ENCODE results near the gene RHOH. TPM values are rescaled to one million over a fixed set of nuclear protein-coding genes. Genes with fewer than 3 reads are reported as not detected.

The RHOH gene
- total RNA-seq, 2 donors from 2014 or later: 1.3 to 1.9 TPM

GRCh38 chr4:40185830-40186664 is 10.8 kb upstream of the RHOH start:
- Histone ChIP-seq H3K36me3 (no peaks in the 10 kb centered on the region), H3K27ac (no peak overlapping the region), H3K4me1 (replicated peaks) (no peaks in the 10 kb centered on the region), H3K27me3 (replicated peaks; ENCODE audit: insufficient read depth) (no peaks in the 10 kb centered on the region), H3K9me3 (no peaks in the 10 kb centered on the region), H3K4me3 (no peak overlapping the region)
- WGBS: 68% methylated on average over 5 of the region's 5 CpGs
- DNase-seq (ENCODE audit: low spot score): no peak
- TF ChIP-seq CTCF (IDR thresholded peaks at IDR 0.05): no peak
- no peak for TF ChIP-seq POLR2A (IDR thresholded peaks at IDR 0.05)
- TF ChIP-seq POLR2AphosphoS5 (IDR thresholded peaks at IDR 0.05): no peak
- intact Hi-C loops (cut with DNase I): no loop called here

GRCh38 chr4:40186665-40187014 is 10.2 kb upstream of the RHOH start:
- Histone ChIP-seq H3K36me3 (no peaks in the 10 kb centered on the region), H3K9me3 (no peaks in the 10 kb centered on the region), H3K27me3 (replicated peaks; ENCODE audit: insufficient read depth) (no peaks in the 10 kb centered on the region), H3K4me1 (replicated peaks) (no peaks in the 10 kb centered on the region), H3K4me3 (no peak overlapping the region), H3K27ac (no peak overlapping the region)
- intact Hi-C loops (cut with DNase I): no loop called here
- 63% methylated on average over 1 of the region's 1 CpG for WGBS
- DNase-seq (ENCODE audit: low spot score): no peak
- TF ChIP-seq POLR2AphosphoS5 (IDR thresholded peaks at IDR 0.05) (no peak), POLR2A (IDR thresholded peaks at IDR 0.05) (no peak), CTCF (IDR thresholded peaks at IDR 0.05) (no peak)

GRCh38 chr4:40187386-40187906 is 9.4 kb upstream of the RHOH start:
- intact Hi-C loops (cut with DNase I): no loop called here
- TF ChIP-seq POLR2AphosphoS5 (IDR thresholded peaks at IDR 0.05): no peak
- no peak for TF ChIP-seq POLR2A (IDR thresholded peaks at IDR 0.05)
- TF ChIP-seq CTCF (IDR thresholded peaks at IDR 0.05): no peak
- H3K4me1 ChIP-seq (replicated peaks): peaks cover 3% of the 10 kb centered on the region
- DNase-seq (ENCODE audit: low spot score): no peak
- H3K36me3 ChIP-seq: no peaks in the 10 kb centered on the region
- H3K4me3 ChIP-seq: no peak overlapping the region
- WGBS: 89% methylated on average over 4 of the region's 4 CpGs
- no peaks in the 10 kb centered on the region for H3K27me3 ChIP-seq (replicated peaks; ENCODE audit: insufficient read depth)
- H3K9me3 ChIP-seq: no peaks in the 10 kb centered on the region
- H3K27ac ChIP-seq: peak overlapping the region in 1 of 2 donors; percentile 85

- Histone ChIP-seq H3K27ac (peak overlapping the region; percentile 81 to 85), H3K9me3 (no peaks in the 10 kb centered on the region), H3K4me3 (no peak overlapping the region), H3K36me3 (no peaks in the 10 kb centered on the region), H3K4me1 (replicated peaks) (peaks cover 10% of the 10 kb centered on the region), H3K27me3 (replicated peaks; ENCODE audit: insufficient read depth) (no peaks in the 10 kb centered on the region)
- peak; percentile 92 for DNase-seq (ENCODE audit: low spot score)
- 17% methylated on average over 5 of the region's 5 CpGs for WGBS
- intact Hi-C loops (cut with DNase I): no loop called here
- TF ChIP-seq POLR2AphosphoS5 (IDR thresholded peaks at IDR 0.05): peak; percentile 83
- TF ChIP-seq CTCF (IDR thresholded peaks at IDR 0.05): no peak
Measured at GRCh38 chr4:40190019-40190418, 6.8 kb upstream of the RHOH start.

- TF ChIP-seq POLR2AphosphoS5 (IDR thresholded peaks at IDR 0.05) (no peak), CTCF (IDR thresholded peaks at IDR 0.05) (no peak)
- peak overlapping the region; percentile 81 to 85 for H3K27ac ChIP-seq
- WGBS: 63% methylated on average over 5 of the region's 5 CpGs
- intact Hi-C loops (cut with DNase I): no loop called here
- H3K27me3 ChIP-seq (replicated peaks; ENCODE audit: insufficient read depth): no peaks in the 10 kb centered on the region
- peaks cover 10% of the 10 kb centered on the region for H3K4me1 ChIP-seq (replicated peaks)
- no peaks in the 10 kb centered on the region for H3K36me3 ChIP-seq
- no peaks in the 10 kb centered on the region for H3K9me3 ChIP-seq
- no peak for DNase-seq (ENCODE audit: low spot score)
- H3K4me3 ChIP-seq: no peak overlapping the region
Measured at GRCh38 chr4:40190465-40190864, 6.4 kb upstream of the RHOH start.
